ENCODE measurements around the gene GBF1.

The GBF1 gene

DNA sequence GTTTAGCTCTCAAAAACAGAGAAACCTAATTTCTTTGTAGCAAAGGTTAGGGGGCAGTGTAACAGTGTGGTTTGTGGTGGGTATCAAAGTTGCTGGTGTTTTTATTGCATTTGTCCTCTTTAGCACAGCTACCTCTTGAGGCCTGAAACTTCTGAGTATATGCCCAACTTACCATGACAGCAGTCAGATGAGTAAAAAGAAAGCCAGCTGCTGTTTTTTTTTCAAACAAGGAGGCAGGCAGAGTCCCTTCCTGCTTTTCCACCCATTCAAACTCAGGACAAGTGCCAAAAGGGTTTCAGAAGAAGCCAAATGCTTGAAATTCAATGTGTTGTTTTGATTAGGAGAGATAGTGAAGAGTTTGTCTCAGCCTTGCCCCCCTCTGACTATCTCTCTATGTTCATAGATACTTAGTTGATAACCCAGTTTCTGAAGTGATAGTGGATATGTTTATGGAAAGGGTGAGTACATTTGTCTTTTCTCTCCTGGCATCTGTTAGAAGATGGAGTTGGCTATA is 23.1 kb downstream of the GBF1 start:
- no peak overlapping the region for H3K9ac ChIP-seq (ENCODE audit: low read depth, low read length)
- H3K4me1 ChIP-seq (ENCODE audit: insufficient read depth, low read length), result no peaks in the 10 kb centered on the region
- H2AFZ ChIP-seq (ENCODE audit: low read depth, low read length), result no peak overlapping the region
- no peak overlapping the region for H3K27ac ChIP-seq (ENCODE audit: low read length)
- no peaks in the 10 kb centered on the region for H3K27me3 ChIP-seq (ENCODE audit: insufficient read depth, low read length, poor library complexity)
- H3K79me2 ChIP-seq (ENCODE audit: insufficient read depth, low read length), result peaks cover 79% of the 10 kb centered on the region
- no peak for TF ChIP-seq EZH2 (IDR thresholded peaks at IDR 0.05; ENCODE audit: borderline replicate concordance, low read depth, low read length, severe bottlenecking)
- TF ChIP-seq, protein P1, sequence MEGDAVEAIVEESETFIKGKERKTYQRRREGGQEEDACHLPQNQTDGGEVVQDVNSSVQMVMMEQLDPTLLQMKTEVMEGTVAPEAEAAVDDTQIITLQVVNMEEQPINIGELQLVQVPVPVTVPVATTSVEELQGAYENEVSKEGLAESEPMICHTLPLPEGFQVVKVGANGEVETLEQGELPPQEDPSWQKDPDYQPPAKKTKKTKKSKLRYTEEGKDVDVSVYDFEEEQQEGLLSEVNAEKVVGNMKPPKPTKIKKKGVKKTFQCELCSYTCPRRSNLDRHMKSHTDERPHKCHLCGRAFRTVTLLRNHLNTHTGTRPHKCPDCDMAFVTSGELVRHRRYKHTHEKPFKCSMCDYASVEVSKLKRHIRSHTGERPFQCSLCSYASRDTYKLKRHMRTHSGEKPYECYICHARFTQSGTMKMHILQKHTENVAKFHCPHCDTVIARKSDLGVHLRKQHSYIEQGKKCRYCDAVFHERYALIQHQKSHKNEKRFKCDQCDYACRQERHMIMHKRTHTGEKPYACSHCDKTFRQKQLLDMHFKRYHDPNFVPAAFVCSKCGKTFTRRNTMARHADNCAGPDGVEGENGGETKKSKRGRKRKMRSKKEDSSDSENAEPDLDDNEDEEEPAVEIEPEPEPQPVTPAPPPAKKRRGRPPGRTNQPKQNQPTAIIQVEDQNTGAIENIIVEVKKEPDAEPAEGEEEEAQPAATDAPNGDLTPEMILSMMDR (IDR thresholded peaks at IDR 0.05; ENCODE audit: borderline replicate concordance, extremely low read depth, low read length, poor library complexity, severe bottlenecking), result no peak
- DNase-seq, result no peak
- peaks cover 41% of the 10 kb centered on the region for H3K36me3 ChIP-seq (ENCODE audit: insufficient read depth, low read length)
- H3K4me3 ChIP-seq (ENCODE audit: low read depth in 1 of 2, low read length in 2 of 2), result no peak overlapping the region
- H3K4me2 ChIP-seq (ENCODE audit: insufficient read depth, low read length), result no peak overlapping the region
- ATAC-seq (ENCODE audit: insufficient read depth, low read depth), result no peak
- peaks cover 39% of the 10 kb centered on the region for H4K20me1 ChIP-seq (ENCODE audit: insufficient read depth, low read length)
- no peaks in the 10 kb centered on the region for H3K9me3 ChIP-seq (ENCODE audit: insufficient read depth, low read length, severe bottlenecking)

DNA sequence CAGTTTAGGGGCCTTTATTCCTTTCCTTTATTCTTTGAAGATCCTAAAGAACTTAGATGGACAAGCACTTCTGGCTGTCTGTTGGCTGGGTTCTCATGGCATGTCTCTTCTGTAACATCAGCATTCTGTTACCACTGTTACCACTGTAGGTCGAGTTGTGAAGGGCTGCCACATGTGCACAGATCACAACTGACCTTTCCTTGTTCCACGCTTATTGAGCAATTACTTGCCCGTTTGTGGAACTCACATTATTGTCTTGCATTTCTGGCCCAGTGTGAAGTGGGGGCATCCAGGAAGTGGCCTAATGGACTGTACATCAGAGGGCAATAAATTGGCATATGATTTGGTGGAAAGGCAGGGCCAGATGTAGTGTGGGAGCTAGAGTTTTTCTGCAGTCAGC is 23.7 kb downstream of the GBF1 start:
- no peaks in the 10 kb centered on the region for H3K27me3 ChIP-seq (ENCODE audit: insufficient read depth, low read length, poor library complexity)
- peaks cover 45% of the 10 kb centered on the region for H4K20me1 ChIP-seq (ENCODE audit: insufficient read depth, low read length)
- peaks cover 79% of the 10 kb centered on the region for H3K79me2 ChIP-seq (ENCODE audit: insufficient read depth, low read length)
- DNase-seq (no peak), ATAC-seq (ENCODE audit: insufficient read depth, low read depth) (no peak)
- no peak for TF ChIP-seq EZH2 (IDR thresholded peaks at IDR 0.05; ENCODE audit: borderline replicate concordance, low read depth, low read length, severe bottlenecking)
- TF ChIP-seq, protein P1 (IDR thresholded peaks at IDR 0.05; ENCODE audit: borderline replicate concordance, extremely low read depth, low read length, poor library complexity, severe bottlenecking), result no peak
- no peak overlapping the region for H3K4me3 ChIP-seq (ENCODE audit: low read depth in 1 of 2, low read length in 2 of 2)
- no peak overlapping the region for H3K27ac ChIP-seq (ENCODE audit: low read length)
- H3K4me2 ChIP-seq (ENCODE audit: insufficient read depth, low read length), result no peak overlapping the region
- peaks cover 37% of the 10 kb centered on the region for H3K36me3 ChIP-seq (ENCODE audit: insufficient read depth, low read length)
- no peaks in the 10 kb centered on the region for H3K4me1 ChIP-seq (ENCODE audit: insufficient read depth, low read length)
- H2AFZ ChIP-seq (ENCODE audit: low read depth, low read length), result no peak overlapping the region
- no peaks in the 10 kb centered on the region for H3K9me3 ChIP-seq (ENCODE audit: insufficient read depth, low read length, severe bottlenecking)
- no peak overlapping the region for H3K9ac ChIP-seq (ENCODE audit: low read depth, low read length)

DNA sequence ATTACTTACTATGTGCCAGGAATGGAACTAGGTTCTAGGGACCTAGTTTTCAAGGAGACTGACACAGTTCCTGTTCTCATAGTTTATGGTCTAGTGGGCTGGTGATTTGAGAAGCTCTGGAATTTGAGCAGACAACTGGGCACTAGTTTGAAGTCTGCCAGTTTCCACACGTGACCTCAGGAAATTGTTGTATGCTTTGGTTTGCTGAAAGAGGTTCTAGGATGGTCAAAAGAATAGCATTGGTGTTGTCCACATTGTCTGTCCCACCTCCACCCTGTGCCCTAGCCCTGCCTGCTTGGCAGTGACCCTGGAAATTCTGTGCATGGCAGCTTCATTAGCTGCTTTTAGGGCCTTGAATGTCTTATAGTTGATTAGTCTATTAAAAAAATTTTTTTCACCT is 28.7 kb downstream of the GBF1 start:
- Histone ChIP-seq H3K4me3 (ENCODE audit: low read depth in 1 of 2, low read length in 2 of 2) (no peak overlapping the region), H3K9me3 (ENCODE audit: insufficient read depth, low read length, severe bottlenecking) (no peaks in the 10 kb centered on the region), H3K4me1 (ENCODE audit: insufficient read depth, low read length) (no peaks in the 10 kb centered on the region), H3K79me2 (ENCODE audit: insufficient read depth, low read length) (peaks cover 83% of the 10 kb centered on the region), H2AFZ (ENCODE audit: low read depth, low read length) (no peak overlapping the region), H3K27me3 (ENCODE audit: insufficient read depth, low read length, poor library complexity) (no peaks in the 10 kb centered on the region), H4K20me1 (ENCODE audit: insufficient read depth, low read length) (peaks cover 28% of the 10 kb centered on the region), H3K9ac (ENCODE audit: low read depth, low read length) (no peak overlapping the region), H3K4me2 (ENCODE audit: insufficient read depth, low read length) (no peak overlapping the region), H3K27ac (ENCODE audit: low read length) (no peak overlapping the region), H3K36me3 (ENCODE audit: insufficient read depth, low read length) (peaks cover 14% of the 10 kb centered on the region)
- TF ChIP-seq, protein P1 (IDR thresholded peaks at IDR 0.05; ENCODE audit: borderline replicate concordance, extremely low read depth, low read length, poor library complexity, severe bottlenecking), result no peak
- TF ChIP-seq EZH2 (IDR thresholded peaks at IDR 0.05; ENCODE audit: borderline replicate concordance, low read depth, low read length, severe bottlenecking), result no peak
- DNase-seq (no peak), ATAC-seq (ENCODE audit: insufficient read depth, low read depth) (no peak)

- no peak overlapping the region for H3K4me2 ChIP-seq (ENCODE audit: insufficient read depth, low read length)
- TF ChIP-seq, protein P1 (IDR thresholded peaks at IDR 0.05; ENCODE audit: borderline replicate concordance, extremely low read depth, low read length, poor library complexity, severe bottlenecking), result no peak
- TF ChIP-seq EZH2 (IDR thresholded peaks at IDR 0.05; ENCODE audit: borderline replicate concordance, low read depth, low read length, severe bottlenecking), result no peak
- H3K36me3 ChIP-seq (ENCODE audit: insufficient read depth, low read length), result peaks cover 10% of the 10 kb centered on the region
- no peak overlapping the region for H3K4me3 ChIP-seq (ENCODE audit: low read depth in 1 of 2, low read length in 2 of 2)
- H3K27ac ChIP-seq (ENCODE audit: low read length), result no peak overlapping the region
- no peak overlapping the region for H3K9ac ChIP-seq (ENCODE audit: low read depth, low read length)
- H2AFZ ChIP-seq (ENCODE audit: low read depth, low read length), result no peak overlapping the region
- H3K79me2 ChIP-seq (ENCODE audit: insufficient read depth, low read length), result peaks cover 86% of the 10 kb centered on the region
- peaks cover 31% of the 10 kb centered on the region; the same call in 1 of the 2 replicates for H4K20me1 ChIP-seq (ENCODE audit: insufficient read depth, low read length)
- no peaks in the 10 kb centered on the region for H3K27me3 ChIP-seq (ENCODE audit: insufficient read depth, low read length, poor library complexity)
- no peaks in the 10 kb centered on the region for H3K4me1 ChIP-seq (ENCODE audit: insufficient read depth, low read length)
- ATAC-seq (ENCODE audit: insufficient read depth, low read depth) (no peak), DNase-seq (no peak)
- no peaks in the 10 kb centered on the region for H3K9me3 ChIP-seq (ENCODE audit: insufficient read depth, low read length, severe bottlenecking)
Observed at GRCh38 chr10:102275343-102275742, 30.0 kb downstream of the GBF1 start.
